A549 (cell line): Measurements from ENCODE around the gene HOXD10. TPM values are rescaled to one million over a fixed set of nuclear protein-coding genes. Genes with fewer than 3 reads are reported as not detected.

Source experiments
- ATAC-seq, 2 experiments: fragments of 200-7000 bp in 1 of 2; fragments of >200 bp in 1 of 2; cut with Nextera tagmentation in 1 of 2; cut with Tn5 transposase in 1 of 2; 3 replicates each; pipeline versions ENCODE4 v1.8.0 to v1.9.1; 2018 to 2020; ENCODE audit warnings: mild to moderate bottlenecking in 1 of 2, moderate library complexity in 1 of 2
- CTCF ChIA-PET: fragments of 300-600 bp; sonication (Branson Sonifier 250); formaldehyde crosslinking; extraction: SDS; loops from one replicate; lab custom pipeline; 2021; ENCODE audit warnings: antibody characterized with exemption, inconsistent platforms; lab: Yijun Ruan, JAX
- POLR2A ChIA-PET: fragments of 350-600 bp; formaldehyde crosslinking; extraction: SDS; loops from one replicate; lab custom pipeline; 2021; ENCODE audit warnings: antibody characterized with exemption, inconsistent platforms; lab: Yijun Ruan, JAX
- DNase-seq, 2 experiments: peaks; one replicate each; pipeline versions ENCODE4 v3.0.0 to v3.0.0-alpha.2; 2011 to 2016; ENCODE audit warnings: low read depth in 1 of 2, low spot score in 1 of 2
- FAIRE-seq: peaks from 2 replicates; lab custom pipeline; 2011; peaks lifted over from hg19 to GRCh38; lab: Jason Lieb, UNC
- H3K27ac ChIP-seq, 2 experiments: fragments of >200 bp; sonication (Bioruptor Twin); formaldehyde crosslinking; 3 replicates each; pipeline ENCODE4 v1.5.1; 2016 to 2017
- H3K4me1 ChIP-seq: fragments of >200 bp; sonication (Bioruptor Twin); formaldehyde crosslinking; 3 replicates; pipeline ENCODE4 v1.6.1; 2016
- H3K4me2 ChIP-seq: fragments of >200 bp; sonication (Bioruptor Twin); formaldehyde crosslinking; 3 replicates; pipeline ENCODE4 v1.6.1; 2016
- H3K4me3 ChIP-seq: fragments of >200 bp; sonication (Bioruptor Twin); formaldehyde crosslinking; 3 replicates; pipeline ENCODE4 v1.5.1; 2016
- H3K9me3 ChIP-seq: fragments of >200 bp; sonication (Bioruptor Twin); formaldehyde crosslinking; 3 replicates; pipeline ENCODE4 v1.6.1; 2016
- CBX2 ChIP-seq: fragments of 200-600 bp; sonication (generic); IDR thresholded peaks from 2 replicates; pipeline ENCODE4 v1.6.1; 2016; ENCODE audit warnings: low read depth, mild to moderate bottlenecking, borderline replicate concordance
- CEBPB ChIP-seq, 2 experiments: fragments of >200 bp in 1 of 2; sonication (Bioruptor Twin) in 1 of 2; formaldehyde crosslinking in 1 of 2; IDR thresholded peaks; 2 replicates each; pipeline ENCODE4 v1.6.1; 2012 to 2016
- EP300 ChIP-seq, 2 experiments: fragments of >200 bp; sonication (Bioruptor Twin); formaldehyde crosslinking; IDR thresholded peaks; 2 replicates in 1 of 2; 3 replicates in 1 of 2; pipeline ENCODE4 v1.6.1; 2016 to 2017
- GATA3 ChIP-seq: IDR thresholded peaks from 2 replicates; pipeline ENCODE4 v1.6.1; 2012; ENCODE audit warnings: borderline replicate concordance
- HOXB13 ChIP-seq: fragments of 250-450 bp; sonication (Bioruptor Pico); IDR thresholded peaks from 2 replicates; pipeline ENCODE4 v1.5.0; 2020; ENCODE audit warnings: low read depth, mild to moderate bottlenecking, moderate library complexity
- HOXB5 ChIP-seq: fragments of 250-450 bp; sonication (Bioruptor Pico); IDR thresholded peaks from 2 replicates; pipeline ENCODE4 v1.5.0; 2020; ENCODE audit warnings: mild to moderate bottlenecking, moderate library complexity
- KDM5A ChIP-seq: fragments of 200-600 bp; sonication (generic); IDR thresholded peaks from 2 replicates; pipeline ENCODE4 v1.6.1; 2016; ENCODE audit warnings: antibody characterized with exemption, mild to moderate bottlenecking
- MAZ ChIP-seq: fragments of 150-350 bp; IDR thresholded peaks from 2 replicates; pipeline ENCODE4 v1.6.1; 2014; ENCODE audit warnings: antibody characterized with exemption, low read depth, low read length, borderline replicate concordance
- MYC ChIP-seq: IDR thresholded peaks from 2 replicates; pipeline ENCODE4 v1.6.1; 2012; ENCODE audit warnings: mild to moderate bottlenecking, inconsistent platforms, low read length, improper control_type of control experiment, borderline replicate concordance
- NFE2L2 ChIP-seq: fragments of 150-350 bp; conservative IDR thresholded peaks from 2 replicates; pipeline ENCODE4 v1.6.1; 2014; ENCODE audit warnings: low read length
- NR3C1 ChIP-seq: fragments of >200 bp; sonication (Bioruptor Twin); formaldehyde crosslinking; IDR thresholded peaks from 3 replicates; pipeline ENCODE4 v1.6.1; 2017
- PHF8 ChIP-seq: fragments of 200-600 bp; sonication (generic); IDR thresholded peaks from 2 replicates; pipeline ENCODE4 v1.6.1; 2016; ENCODE audit warnings: low read depth, mild to moderate bottlenecking, antibody characterized with exemption, moderate library complexity, borderline replicate concordance
- RAD21 ChIP-seq, 2 experiments: fragments of >200 bp in 1 of 2; sonication (Bioruptor Twin) in 1 of 2; formaldehyde crosslinking in 1 of 2; IDR thresholded peaks in 1 of 2; conservative IDR thresholded peaks in 1 of 2; 2 replicates in 1 of 2; 3 replicates in 1 of 2; pipeline ENCODE4 v1.6.1; 2012 to 2018; ENCODE audit warnings: inconsistent platforms in 1 of 2
- RARB ChIP-seq: fragments of 250-450 bp; sonication (Bioruptor Pico); IDR thresholded peaks from 2 replicates; pipeline ENCODE4 v1.8.0; 2021; ENCODE audit warnings: mild to moderate bottlenecking, moderate library complexity
- SMC3 ChIP-seq: fragments of >200 bp; sonication (Bioruptor Twin); formaldehyde crosslinking; IDR thresholded peaks from 3 replicates; pipeline ENCODE4 v1.6.1; 2018; ENCODE audit warnings: inconsistent platforms
- SREBF2 ChIP-seq: fragments of 450-650 bp; IDR thresholded peaks from 2 replicates; pipeline ENCODE4 v1.6.1; 2014; ENCODE audit warnings: mild to moderate bottlenecking, moderate library complexity
- ZC3H11A ChIP-seq: fragments of 450-650 bp; IDR thresholded peaks from 2 replicates; pipeline ENCODE4 v1.6.1; 2014; ENCODE audit warnings: antibody characterized with exemption, mild to moderate bottlenecking
- ZFP36 ChIP-seq: fragments of 450-650 bp; IDR thresholded peaks from 2 replicates; pipeline ENCODE4 v1.6.1; 2014; ENCODE audit warnings: borderline replicate concordance; ENCODE audit not compliant: partially characterized antibody
- WGBS: methylation state at CpG from one replicate; pipeline ENCODE4 v1.1.6; 2017; ENCODE audit errors: missing lambda C conversion rate; 5-methylcytosine and 5-hydroxymethylcytosine counted together
- polyA plus RNA-seq, 4 experiments: library from polyadenylated mRNA; depleted of rRNA in 3 of 4; stranded (reverse); fragments of >200 nt; fragmentation: RNase III in 1 of 4; extraction: RNeasy Plus Mini Kit Qiagen cat#74134 plus additional on column Dnase treatment in 1 of 4; gene quantifications; 2 replicates in 3 of 4; 3 replicates in 1 of 4; pipeline ENCODE4 v1.2.3, GENCODE V29; 2011 to 2017
- TF ChIP-seq, protein P1 (sequence below): fragments of 150-350 bp; IDR thresholded peaks from 2 replicates; pipeline ENCODE4 v1.6.1; 2014; ENCODE audit warnings: low read depth, mild to moderate bottlenecking, low read length
- TF ChIP-seq, protein P2 (sequence below): IDR thresholded peaks from 2 replicates; pipeline ENCODE4 v1.6.1; 2012
- TF ChIP-seq, protein P3 (sequence below): fragments of 450-650 bp; IDR thresholded peaks from 2 replicates; pipeline ENCODE4 v1.6.1; 2014; ENCODE audit warnings: antibody characterized with exemption
- TF ChIP-seq, protein P4 (sequence below): fragments of >200 bp; sonication (Bioruptor Twin); formaldehyde crosslinking; IDR thresholded peaks from 3 replicates; pipeline ENCODE4 v1.5.1; 2016
- TF ChIP-seq, protein P5 (sequence below): IDR thresholded peaks from 2 replicates; pipeline ENCODE4 v1.6.1; 2012

The HOXD10 gene
- polyA plus RNA-seq, 2 of the 4 experiments (the other 2 are of a cell fraction), result 4.3 to 4.8 TPM

DNA sequence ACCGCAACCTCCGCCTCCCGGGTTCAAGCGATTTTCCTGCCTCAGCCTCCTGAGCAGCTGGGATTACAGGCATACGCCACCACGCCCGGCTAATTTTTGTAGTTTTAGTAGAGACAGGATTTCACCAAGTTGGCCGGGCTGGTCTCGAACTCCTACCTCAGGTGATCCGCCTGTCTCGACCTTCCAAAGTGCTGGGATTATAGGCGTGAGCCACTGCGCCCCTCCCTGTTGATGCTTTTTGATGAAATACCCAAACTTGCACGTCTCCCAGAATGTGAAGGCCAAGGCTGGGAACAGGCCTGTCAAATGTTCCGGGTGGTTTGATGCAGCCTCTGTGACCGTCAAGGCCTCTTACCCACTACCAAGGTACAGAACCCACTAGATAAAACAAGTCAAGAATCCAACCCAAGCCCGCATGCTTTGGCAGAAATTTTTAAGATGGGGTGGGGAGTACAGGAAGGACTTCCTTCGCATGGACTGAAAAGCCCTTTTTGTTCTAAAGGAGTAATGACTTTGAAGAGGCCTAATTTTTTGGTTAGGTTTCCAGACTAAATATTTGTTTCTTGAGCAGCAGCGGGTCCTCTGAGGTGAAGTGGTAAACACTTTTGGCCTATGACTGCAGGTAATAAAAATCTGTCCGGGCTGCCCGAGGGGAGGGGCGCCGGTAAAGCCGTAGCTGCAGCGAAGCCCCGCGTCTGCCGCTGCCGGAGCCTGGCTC lies 29.1 kb upstream of the HOXD10 start:
- 76% methylated on average over 27 of the region's 29 CpGs for WGBS
- H3K4me3 ChIP-seq, result peak overlapping the region; percentile 22; the same call in 1 of the 3 replicates
- DNase-seq, result no peak
- TF ChIP-seq MAZ (no peak), ZFP36 (no peak), CBX2 (no peak), GATA3 (no peak), CEBPB (IDR thresholded peaks at IDR 0.05) (no peak), PHF8 (no peak), RARB (CRISPR knock-in tag) (no peak), HOXB13 (CRISPR knock-in tag) (no peak), NFE2L2 (no peak), MYC (no peak), SREBF2 (no peak), ZC3H11A (no peak), NR3C1 (no peak), KDM5A (no peak)
- TF ChIP-seq, protein P1, sequence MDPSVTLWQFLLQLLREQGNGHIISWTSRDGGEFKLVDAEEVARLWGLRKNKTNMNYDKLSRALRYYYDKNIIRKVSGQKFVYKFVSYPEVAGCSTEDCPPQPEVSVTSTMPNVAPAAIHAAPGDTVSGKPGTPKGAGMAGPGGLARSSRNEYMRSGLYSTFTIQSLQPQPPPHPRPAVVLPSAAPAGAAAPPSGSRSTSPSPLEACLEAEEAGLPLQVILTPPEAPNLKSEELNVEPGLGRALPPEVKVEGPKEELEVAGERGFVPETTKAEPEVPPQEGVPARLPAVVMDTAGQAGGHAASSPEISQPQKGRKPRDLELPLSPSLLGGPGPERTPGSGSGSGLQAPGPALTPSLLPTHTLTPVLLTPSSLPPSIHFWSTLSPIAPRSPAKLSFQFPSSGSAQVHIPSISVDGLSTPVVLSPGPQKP, result no peak
- TF ChIP-seq, protein P2, sequence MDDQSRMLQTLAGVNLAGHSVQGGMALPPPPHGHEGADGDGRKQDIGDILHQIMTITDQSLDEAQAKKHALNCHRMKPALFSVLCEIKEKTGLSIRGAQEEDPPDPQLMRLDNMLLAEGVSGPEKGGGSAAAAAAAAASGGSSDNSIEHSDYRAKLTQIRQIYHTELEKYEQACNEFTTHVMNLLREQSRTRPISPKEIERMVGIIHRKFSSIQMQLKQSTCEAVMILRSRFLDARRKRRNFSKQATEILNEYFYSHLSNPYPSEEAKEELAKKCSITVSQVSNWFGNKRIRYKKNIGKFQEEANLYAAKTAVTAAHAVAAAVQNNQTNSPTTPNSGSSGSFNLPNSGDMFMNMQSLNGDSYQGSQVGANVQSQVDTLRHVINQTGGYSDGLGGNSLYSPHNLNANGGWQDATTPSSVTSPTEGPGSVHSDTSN, result no peak
- TF ChIP-seq, protein P3, sequence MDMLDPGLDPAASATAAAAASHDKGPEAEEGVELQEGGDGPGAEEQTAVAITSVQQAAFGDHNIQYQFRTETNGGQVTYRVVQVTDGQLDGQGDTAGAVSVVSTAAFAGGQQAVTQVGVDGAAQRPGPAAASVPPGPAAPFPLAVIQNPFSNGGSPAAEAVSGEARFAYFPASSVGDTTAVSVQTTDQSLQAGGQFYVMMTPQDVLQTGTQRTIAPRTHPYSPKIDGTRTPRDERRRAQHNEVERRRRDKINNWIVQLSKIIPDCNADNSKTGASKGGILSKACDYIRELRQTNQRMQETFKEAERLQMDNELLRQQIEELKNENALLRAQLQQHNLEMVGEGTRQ, result no peak
- TF ChIP-seq, all 56 proteins: peak for 0
- no peak for FAIRE-seq
- CTCF ChIA-PET, result interaction anchor here (0.7 to 4.8 kb wide), 10 partner anchors 7 to 1532 kb away, joined by 3 to 42 read pairs (median 6); partner anchors contain the start of gene HOXD12
- Histone ChIP-seq H3K27ac (no peak overlapping the region), H3K4me1 (peaks cover 7% of the 10 kb centered on the region; the same call in 1 of the 3 replicates), H3K4me2 (peak overlapping the region; percentile 77), H3K9me3 (no peaks in the 10 kb centered on the region)
- POLR2A ChIA-PET, result no interaction called here
- no peak for ATAC-seq

DNA sequence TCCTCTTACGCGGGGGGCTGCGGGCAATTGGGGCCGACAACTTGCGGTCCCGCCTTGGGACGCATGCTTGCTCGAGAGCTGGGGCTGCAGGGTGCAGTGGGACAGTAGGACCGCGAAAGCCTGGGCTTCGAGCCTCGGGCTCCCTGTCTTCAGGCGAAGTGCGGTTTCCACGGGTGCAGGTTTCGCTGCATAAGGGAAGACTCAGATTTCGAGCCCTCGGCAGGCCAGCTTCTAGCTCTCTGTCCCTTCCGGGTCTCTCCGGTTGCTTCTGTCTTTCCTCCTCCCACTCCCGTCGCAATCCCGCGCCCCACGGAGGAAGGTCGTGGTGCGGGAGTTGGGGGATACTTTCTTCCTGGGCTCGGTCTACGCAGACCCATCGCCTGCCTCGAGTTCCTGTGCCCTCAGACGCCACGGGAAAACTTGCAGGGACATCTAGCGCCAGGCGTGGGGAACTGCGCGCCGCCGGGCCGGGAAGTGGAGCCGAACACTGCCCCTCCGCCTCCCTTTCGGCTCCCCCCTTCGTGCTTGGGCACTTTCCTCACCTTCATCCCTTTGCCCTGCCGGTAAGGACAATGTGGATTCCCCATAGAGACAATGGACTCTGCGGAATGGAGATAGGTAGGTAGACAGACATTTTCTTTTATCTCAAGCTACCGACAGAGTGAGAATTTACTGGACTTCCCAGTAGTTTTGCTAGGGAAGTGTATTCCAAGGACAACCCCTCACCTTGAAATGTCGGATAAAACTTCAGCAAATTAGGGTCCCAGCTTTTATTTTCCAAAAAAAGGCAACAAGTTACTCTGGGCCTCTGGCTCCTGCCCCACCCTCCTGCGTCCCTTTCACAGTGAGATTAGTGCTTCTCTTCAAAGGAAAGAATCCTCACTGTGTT lies 28.3 kb upstream of the HOXD10 start:
- DNase-seq (peak in 1 of 2 experiments; percentile 55), FAIRE-seq (no peak), ATAC-seq (peak; percentile 77 to 87)
- peaks cover 7% of the 10 kb centered on the region; the same call in 1 of the 3 replicates for H3K4me1 ChIP-seq
- POLR2A ChIA-PET, result no interaction called here
- peak overlapping the region; percentile 22; the same call in 2 of the 3 replicates for H3K4me3 ChIP-seq
- 0 out of 6 replicates have a peak overlapping the region, but pooled peaks of 1 of the 2 experiments have one; percentile 47 for H3K27ac ChIP-seq
- peak; percentile 55 to 68 for TF ChIP-seq RAD21 (conservative IDR thresholded peaks at IDR 0.05 in 1 of 2, IDR thresholded peaks at IDR 0.05 in 1 of 2)
- TF ChIP-seq, protein P4, sequence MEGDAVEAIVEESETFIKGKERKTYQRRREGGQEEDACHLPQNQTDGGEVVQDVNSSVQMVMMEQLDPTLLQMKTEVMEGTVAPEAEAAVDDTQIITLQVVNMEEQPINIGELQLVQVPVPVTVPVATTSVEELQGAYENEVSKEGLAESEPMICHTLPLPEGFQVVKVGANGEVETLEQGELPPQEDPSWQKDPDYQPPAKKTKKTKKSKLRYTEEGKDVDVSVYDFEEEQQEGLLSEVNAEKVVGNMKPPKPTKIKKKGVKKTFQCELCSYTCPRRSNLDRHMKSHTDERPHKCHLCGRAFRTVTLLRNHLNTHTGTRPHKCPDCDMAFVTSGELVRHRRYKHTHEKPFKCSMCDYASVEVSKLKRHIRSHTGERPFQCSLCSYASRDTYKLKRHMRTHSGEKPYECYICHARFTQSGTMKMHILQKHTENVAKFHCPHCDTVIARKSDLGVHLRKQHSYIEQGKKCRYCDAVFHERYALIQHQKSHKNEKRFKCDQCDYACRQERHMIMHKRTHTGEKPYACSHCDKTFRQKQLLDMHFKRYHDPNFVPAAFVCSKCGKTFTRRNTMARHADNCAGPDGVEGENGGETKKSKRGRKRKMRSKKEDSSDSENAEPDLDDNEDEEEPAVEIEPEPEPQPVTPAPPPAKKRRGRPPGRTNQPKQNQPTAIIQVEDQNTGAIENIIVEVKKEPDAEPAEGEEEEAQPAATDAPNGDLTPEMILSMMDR, result peak; percentile 64
- TF ChIP-seq EP300 (IDR thresholded peaks at IDR 0.05), result no peak
- peak; percentile 51 for TF ChIP-seq SMC3
- TF ChIP-seq HOXB5, result no peak
- TF ChIP-seq, protein P5, sequence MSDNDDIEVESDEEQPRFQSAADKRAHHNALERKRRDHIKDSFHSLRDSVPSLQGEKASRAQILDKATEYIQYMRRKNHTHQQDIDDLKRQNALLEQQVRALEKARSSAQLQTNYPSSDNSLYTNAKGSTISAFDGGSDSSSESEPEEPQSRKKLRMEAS, result 0 out of 2 replicates have a peak, but pooled peaks have one; percentile 31
- WGBS, result 20% methylated on average over 37 of the region's 49 CpGs
- peak overlapping the region; percentile 77 for H3K4me2 ChIP-seq
- no peaks in the 10 kb centered on the region for H3K9me3 ChIP-seq
- CTCF ChIA-PET, result interaction anchor here (0.6 to 4.8 kb wide), 17 partner anchors 8 to 1533 kb away, joined by 3 to 42 read pairs (median 4); partner anchors contain the start of gene HOXD12
